Activated CD8-positive, alpha-beta memory T cell treated with anti-CD3 and anti-CD28 coated beads for 36 hours (primary cell): Measurements from ENCODE around the gene ASXL1. TPM values are rescaled to one million over a fixed set of nuclear protein-coding genes. Genes with fewer than 3 reads are reported as not detected.
"Not testable (repeated sequence)": the region's sequence is repeated elsewhere in the genome, so short reads cannot be mapped to it uniquely, and the experiment has no call there.

Source experiments
- CTCF ChIA-PET: fragments of 350-600 bp; sonication (Branson Sonifier 250); formaldehyde crosslinking; loops from one replicate; lab custom pipeline; 2021; ENCODE audit warnings: antibody characterized with exemption; lab: Charles Lee
- POLR2A ChIA-PET: fragments of 350-600 bp; sonication (Branson Sonifier 250); formaldehyde crosslinking; loops from one replicate; lab custom pipeline; 2021; ENCODE audit warnings: antibody characterized with exemption; lab: Charles Lee
- total RNA-seq, 2 experiments: library from RNA; stranded (reverse); gene quantifications; one replicate each; pipeline ENCODE4 v1.2.3, GENCODE V29; 2021

ASXL1 gene
- 100 to 1,000 TPM; 119 to 122 TPM for total RNA-seq

- CTCF ChIA-PET = interaction anchor here (0.6 to 2.9 kb wide), 3 partner anchors 25 to 408 kb away, joined by 4 to 15 read pairs (median 5); no protein-coding TSS in a partner anchor
- POLR2A ChIA-PET = interaction anchor here (0.7 to 2.7 kb wide), 7 partner anchors 8 to 154 kb away, joined by 3 to 9 read pairs (median 5); no protein-coding TSS in a partner anchor
Observed at GRCh38 chr20:32357869-32358631, at the start of gene ASXL1. Gene ASXL1 (plus strand): TSS chr20:32358331. CDS start chr20:32358776, 445 bp downstream.

- CTCF ChIA-PET = no interaction called here
- POLR2A ChIA-PET = no interaction called here
Observed at GRCh38 chr20:32312718-32313424, 45.3 kb upstream of the ASXL1 start.

GRCh38 chr20:32314768-32315167 is 43.4 kb upstream of the ASXL1 start:
- ChIA-PET CTCF (interaction anchor here (1.3 kb wide), 1 partner anchor 17 kb away, joined by 3 read pairs; no protein-coding TSS in a partner anchor), POLR2A (no interaction called here)

GRCh38 chr20:32315399-32315798 is 42.7 kb upstream of the ASXL1 start:
- ChIA-PET POLR2A (interaction anchor here (0.8 kb wide), 1 partner anchor 135 kb away, joined by 6 read pairs; no protein-coding TSS in a partner anchor), CTCF (interaction anchor here (1.3 kb wide), 1 partner anchor 17 kb away, joined by 3 read pairs; no protein-coding TSS in a partner anchor)

GRCh38 chr20:32315891-32316290 is 42.2 kb upstream of the ASXL1 start:
- ChIA-PET POLR2A (interaction anchor here (0.8 kb wide), 1 partner anchor 136 kb away, joined by 6 read pairs; no protein-coding TSS in a partner anchor), CTCF (interaction anchor here (1.3 kb wide), 1 partner anchor 18 kb away, joined by 3 read pairs; no protein-coding TSS in a partner anchor)

- CTCF ChIA-PET = no interaction called here
- POLR2A ChIA-PET = interaction anchor here (0.6 kb wide), 1 partner anchor 26 kb away, joined by 4 read pairs; no protein-coding TSS in a partner anchor
Observed at GRCh38 chr20:32316667-32317066, 41.5 kb upstream of the ASXL1 start.

GRCh38 chr20:32319100-32319499 is 39.0 kb upstream of the ASXL1 start:
- CTCF ChIA-PET = no interaction called here
- POLR2A ChIA-PET = no interaction called here

- CTCF ChIA-PET = interaction anchor here (0.6 kb wide), 1 partner anchor 45 kb away, joined by 3 read pairs; no protein-coding TSS in a partner anchor
- POLR2A ChIA-PET = no interaction called here
Observed at GRCh38 chr20:32320305-32320704, 37.8 kb upstream of the ASXL1 start.

- CTCF ChIA-PET = interaction anchor here (0.6 to 1.1 kb wide), 2 partner anchors 12 to 290 kb away, joined by 3 read pairs; no protein-coding TSS in a partner anchor
- POLR2A ChIA-PET = interaction anchor here (1.0 kb wide), 1 partner anchor 13 kb away, joined by 5 read pairs; no protein-coding TSS in a partner anchor
Observed at GRCh38 chr20:32321390-32321789, 36.7 kb upstream of the ASXL1 start.

- CTCF ChIA-PET, POLR2A ChIA-PET: not testable (repeated sequence)
Observed at GRCh38 chr20:32322260-32322659, 35.9 kb upstream of the ASXL1 start.

- CTCF ChIA-PET = not testable (repeated sequence)
- POLR2A ChIA-PET = interaction anchor here (0.6 to 0.7 kb wide), 2 partner anchors 91 to 222 kb away, joined by 3 read pairs; no protein-coding TSS in a partner anchor
Observed at GRCh38 chr20:32323761-32324160, 34.4 kb upstream of the ASXL1 start.

- ChIA-PET CTCF (no interaction called here), POLR2A (no interaction called here)
Observed at GRCh38 chr20:32325706-32326503, 32.2 kb upstream of the ASXL1 start.

- CTCF ChIA-PET = no interaction called here
- POLR2A ChIA-PET = interaction anchor here (0.5 kb wide), 1 partner anchor 183 kb away, joined by 11 read pairs; no protein-coding TSS in a partner anchor
Observed at GRCh38 chr20:32326504-32326845, 31.7 kb upstream of the ASXL1 start.

GRCh38 chr20:32327087-32327681 is 30.9 kb upstream of the ASXL1 start:
- POLR2A ChIA-PET = interaction anchor here (0.5 kb wide), 1 partner anchor 182 kb away, joined by 11 read pairs; no protein-coding TSS in a partner anchor
- CTCF ChIA-PET = interaction anchor here (1.1 kb wide), 1 partner anchor 36 kb away, joined by 3 read pairs; no protein-coding TSS in a partner anchor

GRCh38 chr20:32329817-32330554 is 28.1 kb upstream of the ASXL1 start:
- ChIA-PET POLR2A (no interaction called here), CTCF (no interaction called here)

GRCh38 chr20:32330555-32330897 is 27.6 kb upstream of the ASXL1 start:
- CTCF ChIA-PET = no interaction called here
- POLR2A ChIA-PET = no interaction called here

- ChIA-PET CTCF (interaction anchor here (0.8 to 2.2 kb wide), 6 partner anchors 11 to 152 kb away, joined by 3 to 15 read pairs (median 5); partner anchors contain the start of gene ASXL1), POLR2A (interaction anchor here (0.5 to 3.1 kb wide), 9 partner anchors 23 to 176 kb away, joined by 3 to 17 read pairs (median 9); no protein-coding TSS in a partner anchor)
Observed at GRCh38 chr20:32332614-32333013, 25.5 kb upstream of the ASXL1 start.
